MM.1S (cell line): ENCODE results near the gene ARID4B.

Experiments
- CTCF ChIP-seq: fragments of 300-600 bp; sonication (generic); IDR thresholded peaks from 2 replicates; pipeline ENCODE4 v1.5.1; 2016; ENCODE audit warnings: antibody characterized with exemption, low read length, mixed read lengths
- EZH2phosphoT487 ChIP-seq: fragments of 300-600 bp; sonication (generic); IDR thresholded peaks from 2 replicates; pipeline ENCODE4 v1.6.1; 2018; ENCODE audit warnings: antibody characterized with exemption, low read length

DNA sequence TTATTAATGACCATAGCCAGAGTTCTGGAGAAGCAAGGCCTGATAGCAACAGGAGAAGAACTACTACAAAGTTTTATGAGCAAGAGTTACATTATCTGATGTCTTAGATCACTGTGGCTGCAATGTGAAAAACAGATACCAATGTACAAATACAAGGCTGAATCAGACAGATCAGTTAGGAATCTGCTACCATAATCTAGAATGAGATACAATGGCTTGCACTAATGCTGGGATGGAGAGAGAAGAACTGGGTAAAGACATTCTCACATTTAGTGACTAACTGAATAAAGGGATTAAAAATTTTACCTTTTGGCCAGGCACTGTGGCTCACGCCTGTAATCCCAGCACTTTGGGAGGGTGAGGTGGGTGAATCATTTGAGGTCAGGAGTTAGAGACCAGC is 41.3 kb downstream of the ARID4B start:
- TF ChIP-seq CTCF = no peak
- TF ChIP-seq EZH2phosphoT487 = no peak
